ENCODE results near the gene VTA1.
"Not testable (repeated sequence)": the region's sequence is repeated elsewhere in the genome, so short reads cannot be mapped to it uniquely, and the experiment has no call there.

GRCh38 chr6:142110820-142111219, 36.2 kb upstream of the VTA1 start:
- not testable (repeated sequence) for TF ChIP-seq TRIM24, ONECUT2 (CRISPR knock-in tag; IDR thresholded peaks at IDR 0.05)

Measured in HepG2 (cell line).